Fibroblast of lung (primary cell): ENCODE data around the gene HAL.

ENCODE experiments used
- EZH2 ChIP-seq: IDR thresholded peaks from 2 replicates; pipeline ENCODE4 v1.5.1; 2012; ENCODE audit warnings: low read length, control low read depth, mild to moderate bottlenecking; ENCODE audit errors: missing control alignments
- TF ChIP-seq, protein P1 (sequence below), 2 donors: IDR thresholded peaks in 1 of 2; conservative IDR thresholded peaks in 1 of 2; 1 replicate in 1 of 2; 2 replicates in 1 of 2; pipeline ENCODE4 v1.5.1; 2011 to 2012; ENCODE audit warnings: low read length in 2 of 2, control low read depth in 1 of 2, inconsistent platforms in 1 of 2, low read depth in 1 of 2, mild to moderate bottlenecking in 1 of 2

DNA sequence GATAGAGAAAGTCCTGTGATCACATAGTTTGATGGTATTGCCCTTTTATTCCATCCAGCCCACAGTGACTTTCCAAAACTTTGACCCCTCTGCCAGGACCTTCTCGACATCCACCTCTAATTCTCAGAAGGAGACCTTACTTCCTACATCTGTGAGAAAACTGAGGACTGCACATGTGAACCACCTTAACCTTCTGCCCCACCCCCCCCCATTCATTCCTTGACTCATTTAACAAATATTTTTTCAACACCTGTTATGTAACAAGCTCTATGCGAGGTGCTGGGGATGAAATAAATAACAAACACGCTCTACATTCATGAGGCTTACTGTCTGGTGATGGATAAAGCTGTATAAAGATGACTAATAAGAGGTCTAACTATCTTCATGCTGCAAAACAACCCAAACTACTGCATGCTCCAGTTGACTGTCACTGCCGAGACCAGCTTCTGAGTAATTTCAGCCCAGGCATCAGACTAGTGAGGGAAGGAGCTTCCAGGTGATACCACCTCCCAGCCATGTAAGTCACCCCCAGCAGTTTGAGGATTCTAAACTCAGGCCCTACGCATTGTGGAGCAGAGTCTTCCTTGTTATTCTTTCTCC lies 1.9 kb upstream of the HAL start:
- TF ChIP-seq EZH2 = no peak
- TF ChIP-seq, protein P1, sequence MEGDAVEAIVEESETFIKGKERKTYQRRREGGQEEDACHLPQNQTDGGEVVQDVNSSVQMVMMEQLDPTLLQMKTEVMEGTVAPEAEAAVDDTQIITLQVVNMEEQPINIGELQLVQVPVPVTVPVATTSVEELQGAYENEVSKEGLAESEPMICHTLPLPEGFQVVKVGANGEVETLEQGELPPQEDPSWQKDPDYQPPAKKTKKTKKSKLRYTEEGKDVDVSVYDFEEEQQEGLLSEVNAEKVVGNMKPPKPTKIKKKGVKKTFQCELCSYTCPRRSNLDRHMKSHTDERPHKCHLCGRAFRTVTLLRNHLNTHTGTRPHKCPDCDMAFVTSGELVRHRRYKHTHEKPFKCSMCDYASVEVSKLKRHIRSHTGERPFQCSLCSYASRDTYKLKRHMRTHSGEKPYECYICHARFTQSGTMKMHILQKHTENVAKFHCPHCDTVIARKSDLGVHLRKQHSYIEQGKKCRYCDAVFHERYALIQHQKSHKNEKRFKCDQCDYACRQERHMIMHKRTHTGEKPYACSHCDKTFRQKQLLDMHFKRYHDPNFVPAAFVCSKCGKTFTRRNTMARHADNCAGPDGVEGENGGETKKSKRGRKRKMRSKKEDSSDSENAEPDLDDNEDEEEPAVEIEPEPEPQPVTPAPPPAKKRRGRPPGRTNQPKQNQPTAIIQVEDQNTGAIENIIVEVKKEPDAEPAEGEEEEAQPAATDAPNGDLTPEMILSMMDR (conservative IDR thresholded peaks at IDR 0.05 in 1 of 2, IDR thresholded peaks at IDR 0.05 in 1 of 2; ENCODE audit: low read depth in 1 of 2, low read length in 2 of 2) = peak in 1 of 2 donors; percentile 4
